Stomach (tissue), 4 donors: ENCODE results near the gene SPTSSA.

Experiments
- POLR2A ChIP-seq, 4 donors: fragments of 450-650 bp; IDR thresholded peaks; one replicate each; pipeline ENCODE4 v1.6.1; 2016; ENCODE audit warnings: antibody characterized with exemption in 4 of 4, control low read depth in 2 of 4, mild to moderate bottlenecking in 1 of 4, moderate library complexity in 1 of 4
- POLR2AphosphoS5 ChIP-seq, 3 donors: sonication (generic); formaldehyde crosslinking; IDR thresholded peaks; one replicate each; pipeline ENCODE4 v1.6.1; 2016; ENCODE audit warnings: antibody characterized with exemption in 3 of 3
- TF ChIP-seq, protein P1 (sequence below), 7 experiments: fragments of 450-650 bp in 4 of 7; fragments of 200-600 bp in 3 of 7; sonication (generic) in 3 of 7; IDR thresholded peaks; one replicate each; pipeline ENCODE4 v1.5.1; 2016 to 2019; ENCODE audit warnings: antibody characterized with exemption in 7 of 7, control low read depth in 2 of 7, mild to moderate bottlenecking in 1 of 7

DNA sequence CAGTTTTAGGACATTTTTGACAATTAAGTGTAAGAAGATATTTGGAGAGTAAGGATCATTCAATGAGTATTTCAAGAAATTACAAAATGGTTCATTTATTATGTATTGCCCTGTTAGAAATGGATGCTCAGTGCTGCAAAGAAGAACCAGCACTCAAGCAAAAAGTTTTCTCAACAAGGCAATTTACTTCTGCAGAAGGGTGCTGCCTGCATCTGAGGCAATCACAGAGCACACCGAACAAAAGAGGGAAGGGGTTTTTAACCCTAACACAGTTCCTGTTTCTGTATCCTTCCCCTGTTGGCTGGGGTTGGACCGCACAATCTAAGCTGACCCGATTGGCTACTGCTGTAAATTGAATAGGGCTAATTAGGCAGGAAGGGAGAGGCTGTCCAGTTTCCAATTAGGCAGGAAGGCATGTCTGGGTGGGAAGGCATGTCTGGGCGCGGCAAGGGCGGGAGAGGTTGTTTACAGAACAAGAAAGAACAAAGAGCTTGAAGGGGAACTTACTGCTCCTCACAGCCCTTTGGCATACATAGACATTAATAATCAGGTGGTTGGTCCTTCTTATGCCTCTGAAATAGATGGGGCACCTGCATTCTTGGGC lies 41.4 kb downstream of the SPTSSA start:
- TF ChIP-seq POLR2AphosphoS5 (IDR thresholded peaks at IDR 0.05) (no peak), POLR2A (IDR thresholded peaks at IDR 0.05) (no peak)
- TF ChIP-seq, protein P1, sequence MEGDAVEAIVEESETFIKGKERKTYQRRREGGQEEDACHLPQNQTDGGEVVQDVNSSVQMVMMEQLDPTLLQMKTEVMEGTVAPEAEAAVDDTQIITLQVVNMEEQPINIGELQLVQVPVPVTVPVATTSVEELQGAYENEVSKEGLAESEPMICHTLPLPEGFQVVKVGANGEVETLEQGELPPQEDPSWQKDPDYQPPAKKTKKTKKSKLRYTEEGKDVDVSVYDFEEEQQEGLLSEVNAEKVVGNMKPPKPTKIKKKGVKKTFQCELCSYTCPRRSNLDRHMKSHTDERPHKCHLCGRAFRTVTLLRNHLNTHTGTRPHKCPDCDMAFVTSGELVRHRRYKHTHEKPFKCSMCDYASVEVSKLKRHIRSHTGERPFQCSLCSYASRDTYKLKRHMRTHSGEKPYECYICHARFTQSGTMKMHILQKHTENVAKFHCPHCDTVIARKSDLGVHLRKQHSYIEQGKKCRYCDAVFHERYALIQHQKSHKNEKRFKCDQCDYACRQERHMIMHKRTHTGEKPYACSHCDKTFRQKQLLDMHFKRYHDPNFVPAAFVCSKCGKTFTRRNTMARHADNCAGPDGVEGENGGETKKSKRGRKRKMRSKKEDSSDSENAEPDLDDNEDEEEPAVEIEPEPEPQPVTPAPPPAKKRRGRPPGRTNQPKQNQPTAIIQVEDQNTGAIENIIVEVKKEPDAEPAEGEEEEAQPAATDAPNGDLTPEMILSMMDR (IDR thresholded peaks at IDR 0.05), result no peak
